ENCODE data around the gene C2orf72.

DNA sequence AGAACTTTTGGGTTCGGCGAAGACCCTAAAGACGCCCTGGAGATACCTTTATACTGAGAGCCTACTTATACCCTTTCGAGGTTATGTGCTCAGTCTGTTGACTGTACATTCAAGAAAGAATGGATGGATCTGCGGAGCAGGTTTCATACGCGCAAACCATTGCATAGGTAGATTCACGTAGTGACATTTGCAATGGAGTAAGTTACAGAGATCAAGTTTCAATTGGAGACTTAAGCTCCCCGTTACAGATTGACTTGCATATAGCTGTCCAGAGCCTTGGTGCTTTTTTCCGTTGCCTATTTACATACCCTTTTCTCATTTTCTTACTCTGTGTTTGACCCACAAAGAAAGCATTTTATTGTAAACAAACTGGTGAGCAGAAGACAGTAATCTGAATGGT, 20.3 kb downstream of the C2orf72 start:
- TF ChIP-seq, protein P1, sequence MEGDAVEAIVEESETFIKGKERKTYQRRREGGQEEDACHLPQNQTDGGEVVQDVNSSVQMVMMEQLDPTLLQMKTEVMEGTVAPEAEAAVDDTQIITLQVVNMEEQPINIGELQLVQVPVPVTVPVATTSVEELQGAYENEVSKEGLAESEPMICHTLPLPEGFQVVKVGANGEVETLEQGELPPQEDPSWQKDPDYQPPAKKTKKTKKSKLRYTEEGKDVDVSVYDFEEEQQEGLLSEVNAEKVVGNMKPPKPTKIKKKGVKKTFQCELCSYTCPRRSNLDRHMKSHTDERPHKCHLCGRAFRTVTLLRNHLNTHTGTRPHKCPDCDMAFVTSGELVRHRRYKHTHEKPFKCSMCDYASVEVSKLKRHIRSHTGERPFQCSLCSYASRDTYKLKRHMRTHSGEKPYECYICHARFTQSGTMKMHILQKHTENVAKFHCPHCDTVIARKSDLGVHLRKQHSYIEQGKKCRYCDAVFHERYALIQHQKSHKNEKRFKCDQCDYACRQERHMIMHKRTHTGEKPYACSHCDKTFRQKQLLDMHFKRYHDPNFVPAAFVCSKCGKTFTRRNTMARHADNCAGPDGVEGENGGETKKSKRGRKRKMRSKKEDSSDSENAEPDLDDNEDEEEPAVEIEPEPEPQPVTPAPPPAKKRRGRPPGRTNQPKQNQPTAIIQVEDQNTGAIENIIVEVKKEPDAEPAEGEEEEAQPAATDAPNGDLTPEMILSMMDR (IDR thresholded peaks at IDR 0.05) = no peak
- TF ChIP-seq POLR2AphosphoS5 (IDR thresholded peaks at IDR 0.05; ENCODE audit: insufficient read depth in 1 of 2, low read depth in 1 of 2) = no peak

All from vagina (tissue), 2 donors.